HG03439 (cell line): ENCODE measurements around the gene MFSD2B.

Source experiments
- ATAC-seq: cut with Tn5 transposase; IDR thresholded peaks from one replicate; pipeline ENCODE4 v1.9.1; 2021; ENCODE audit warnings: mild to moderate bottlenecking, moderate library complexity; ENCODE audit not compliant: unreplicated experiment

MFSD2B gene

GRCh38 chr2:24049485-24050021, 39.7 kb downstream of the MFSD2B start, which contains the start of gene FKBP1B:
Gene FKBP1B (plus strand): TSS chr2:24049741. CDS start chr2:24049850, 109 bp downstream.
- no peak for ATAC-seq

GRCh38 chr2:24050041-24050979, 40.4 kb downstream of the MFSD2B start:
- no peak for ATAC-seq

GRCh38 chr2:24051833-24052232, 41.9 kb downstream of the MFSD2B start:
- ATAC-seq: no peak

- no peak for ATAC-seq
These were observed 43.1 kb downstream of the MFSD2B start for GRCh38 chr2:24052951-24053350.

- no peak for ATAC-seq
These were observed 44.6 kb downstream of the MFSD2B start for GRCh38 chr2:24054366-24055010.

- no peak for ATAC-seq
These were observed 45.9 kb downstream of the MFSD2B start for GRCh38 chr2:24055750-24056149.

GRCh38 chr2:24058564-24059271, 48.8 kb downstream of the MFSD2B start:
- no peak for ATAC-seq

- ATAC-seq: no peak
These were observed 55.5 kb downstream of the MFSD2B start for GRCh38 chr2:24065341-24065740.

- no peak for ATAC-seq
These were observed 62.4 kb downstream of the MFSD2B start for GRCh38 chr2:24072259-24072658.

- no peak for ATAC-seq
These were observed 63.9 kb downstream of the MFSD2B start for GRCh38 chr2:24073816-24074215.

- no peak for ATAC-seq
These were observed 65.4 kb downstream of the MFSD2B start for GRCh38 chr2:24075259-24075658.
